ENCODE measurements around the gene ARID5B. TPM values are rescaled to one million over a fixed set of nuclear protein-coding genes. Genes with fewer than 3 reads are reported as not detected.

ARID5B gene
- total RNA-seq, 2 experiments from 2014 or later: 49.2 to 51.3 TPM

- H3K9me3 ChIP-seq (ENCODE audit: control insufficient read depth in 1 of 2, insufficient read depth in 1 of 2, low read length in 2 of 2): no peaks in the 10 kb centered on the region
- TF ChIP-seq CTCF (IDR thresholded peaks at IDR 0.05): no peak
- POLR2A ChIA-PET: no interaction called here
These were observed 110.8 kb downstream of the ARID5B start for GRCh38 chr10:62012318-62012717.

GRCh38 chr10:62014510-62014909 lies 113.0 kb downstream of the ARID5B start:
- Mint-ChIP-seq H3K9me3 (no peaks in the 10 kb centered on the region), H3K27me3 (no peaks in the 10 kb centered on the region), H3K36me3 (ENCODE audit: low read depth) (peaks cover 47% of the 10 kb centered on the region), H3K27ac (no peak overlapping the region), H3K4me3 (no peak overlapping the region), H3K4me1 (ENCODE audit: low read depth) (peaks cover 48% of the 10 kb centered on the region)
- CTCF ChIA-PET: interaction anchor here (1.1 to 1.2 kb wide), 2 partner anchors 21 to 24 kb away, joined by 3 to 4 read pairs; no protein-coding TSS in a partner anchor
- TF ChIP-seq CTCF (IDR thresholded peaks at IDR 0.05): no peak
- no peak overlapping the region for H3K27ac ChIP-seq (ENCODE audit: low read depth in 1 of 2, low read length in 2 of 2)
- no peak overlapping the region for H3K4me3 ChIP-seq (ENCODE audit: low read length)
- DNase-seq: no peak
- intact Hi-C loops (cut with DNase I, micrococcal nuclease): no loop called here
- POLR2A ChIA-PET: no interaction called here
- no peak for ATAC-seq (ENCODE audit: poor library complexity)
- H3K9me3 ChIP-seq (ENCODE audit: control insufficient read depth in 1 of 2, insufficient read depth in 1 of 2, low read length in 2 of 2): no peaks in the 10 kb centered on the region
- peaks cover 18% of the 10 kb centered on the region for H3K36me3 ChIP-seq (ENCODE audit: insufficient read depth, low read length)
- H3K27me3 ChIP-seq (ENCODE audit: control insufficient read depth in 1 of 2, insufficient read depth in 2 of 2, low read length in 2 of 2): no peaks in the 10 kb centered on the region
- H3K4me1 ChIP-seq (ENCODE audit: insufficient read depth, low read length): peaks cover 7% of the 10 kb centered on the region

More at GRCh38 chr10:62012318-62012717, 110.8 kb downstream of the ARID5B start:
- Mint-ChIP-seq H3K9me3 (no peaks in the 10 kb centered on the region), H3K4me3 (no peak overlapping the region), H3K27ac (no peak overlapping the region), H3K4me1 (ENCODE audit: low read depth) (peaks cover 34% of the 10 kb centered on the region), H3K27me3 (no peaks in the 10 kb centered on the region), H3K36me3 (ENCODE audit: low read depth) (peaks cover 52% of the 10 kb centered on the region)
- peaks cover 7% of the 10 kb centered on the region for H3K4me1 ChIP-seq (ENCODE audit: insufficient read depth, low read length)
- intact Hi-C loops (cut with DNase I, micrococcal nuclease): no loop called here
- DNase-seq: no peak
- no peak for ATAC-seq (ENCODE audit: poor library complexity)
- H3K36me3 ChIP-seq (ENCODE audit: insufficient read depth, low read length): peaks cover 18% of the 10 kb centered on the region
- no peak overlapping the region for H3K27ac ChIP-seq (ENCODE audit: low read depth in 1 of 2, low read length in 2 of 2)
- no peaks in the 10 kb centered on the region for H3K27me3 ChIP-seq (ENCODE audit: control insufficient read depth in 1 of 2, insufficient read depth in 2 of 2, low read length in 2 of 2)
- H3K4me3 ChIP-seq (ENCODE audit: low read length): no peak overlapping the region
- CTCF ChIA-PET: no interaction called here

GRCh38 chr10:62015994-62016393 lies 114.5 kb downstream of the ARID5B start:
- ATAC-seq (ENCODE audit: poor library complexity) (no peak), DNase-seq (no peak)
- H3K4me1 Mint-ChIP-seq (ENCODE audit: low read depth): peaks cover 54% of the 10 kb centered on the region
- no peak overlapping the region for H3K27ac Mint-ChIP-seq
- H3K9me3 Mint-ChIP-seq: no peaks in the 10 kb centered on the region
- Histone ChIP-seq H3K4me3 (ENCODE audit: low read length) (no peak overlapping the region), H3K9me3 (ENCODE audit: control insufficient read depth in 1 of 2, insufficient read depth in 1 of 2, low read length in 2 of 2) (no peaks in the 10 kb centered on the region), H3K27me3 (ENCODE audit: control insufficient read depth in 1 of 2, insufficient read depth in 2 of 2, low read length in 2 of 2) (no peaks in the 10 kb centered on the region), H3K4me1 (ENCODE audit: insufficient read depth, low read length) (peaks cover 11% of the 10 kb centered on the region), H3K27ac (ENCODE audit: low read depth in 1 of 2, low read length in 2 of 2) (no peak overlapping the region), H3K36me3 (ENCODE audit: insufficient read depth, low read length) (peaks cover 18% of the 10 kb centered on the region)
- POLR2A ChIA-PET: no interaction called here
- CTCF ChIA-PET: interaction anchor here (1.1 kb wide), 1 partner anchor 22 kb away, joined by 3 read pairs; no protein-coding TSS in a partner anchor
- no peak for TF ChIP-seq CTCF (IDR thresholded peaks at IDR 0.05)
- peaks cover 37% of the 10 kb centered on the region for H3K36me3 Mint-ChIP-seq (ENCODE audit: low read depth)
- no peak overlapping the region for H3K4me3 Mint-ChIP-seq
- intact Hi-C loops (cut with DNase I, micrococcal nuclease): loop anchor here in 1 of 2 experiments (2.0 kb wide), 1 partner anchor 23 kb away; no protein-coding TSS in a partner anchor
- H3K27me3 Mint-ChIP-seq: no peaks in the 10 kb centered on the region
